Gastroesophageal sphincter (tissue), 3 donors: ENCODE measurements around the gene CCAR1.

ENCODE experiments used
- EP300 ChIP-seq: sonication (generic); formaldehyde crosslinking; IDR thresholded peaks from one replicate; pipeline ENCODE4 v1.6.1; 2017; ENCODE audit warnings: antibody characterized with exemption, mild to moderate bottlenecking
- POLR2AphosphoS5 ChIP-seq: sonication (generic); formaldehyde crosslinking; IDR thresholded peaks from one replicate; pipeline ENCODE4 v1.6.1; 2017; ENCODE audit warnings: antibody characterized with exemption
- TF ChIP-seq, protein P1 (sequence below), 4 experiments: fragments of 200-600 bp in 2 of 4; fragments of 450-650 bp in 2 of 4; sonication (generic) in 1 of 4; IDR thresholded peaks; one replicate each; pipeline ENCODE4 v1.5.1; 2017 to 2019; ENCODE audit warnings: antibody characterized with exemption in 4 of 4, mild to moderate bottlenecking in 2 of 4, moderate library complexity in 2 of 4

DNA sequence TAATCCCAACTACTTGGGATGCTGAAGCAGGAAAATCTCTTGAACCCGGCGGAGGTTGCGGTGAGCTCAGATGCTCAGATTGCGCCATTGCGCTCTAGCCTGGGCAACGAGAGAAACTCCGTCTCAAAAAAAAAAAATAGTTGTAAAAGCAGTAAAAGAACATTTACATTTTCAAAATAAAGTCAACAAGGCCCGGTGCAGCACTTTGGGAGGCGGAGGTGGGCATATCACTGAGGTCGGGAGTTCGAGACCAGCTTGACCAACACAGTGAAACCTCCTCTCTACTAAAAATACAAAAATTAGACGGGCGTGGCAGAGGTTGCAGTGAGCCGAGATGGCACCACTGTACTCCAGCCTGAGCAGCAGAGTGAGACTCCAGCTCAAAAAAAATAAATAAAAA is 4.0 kb downstream of the CCAR1 start:
- TF ChIP-seq POLR2AphosphoS5 (no peak), EP300 (no peak)
- TF ChIP-seq, protein P1, sequence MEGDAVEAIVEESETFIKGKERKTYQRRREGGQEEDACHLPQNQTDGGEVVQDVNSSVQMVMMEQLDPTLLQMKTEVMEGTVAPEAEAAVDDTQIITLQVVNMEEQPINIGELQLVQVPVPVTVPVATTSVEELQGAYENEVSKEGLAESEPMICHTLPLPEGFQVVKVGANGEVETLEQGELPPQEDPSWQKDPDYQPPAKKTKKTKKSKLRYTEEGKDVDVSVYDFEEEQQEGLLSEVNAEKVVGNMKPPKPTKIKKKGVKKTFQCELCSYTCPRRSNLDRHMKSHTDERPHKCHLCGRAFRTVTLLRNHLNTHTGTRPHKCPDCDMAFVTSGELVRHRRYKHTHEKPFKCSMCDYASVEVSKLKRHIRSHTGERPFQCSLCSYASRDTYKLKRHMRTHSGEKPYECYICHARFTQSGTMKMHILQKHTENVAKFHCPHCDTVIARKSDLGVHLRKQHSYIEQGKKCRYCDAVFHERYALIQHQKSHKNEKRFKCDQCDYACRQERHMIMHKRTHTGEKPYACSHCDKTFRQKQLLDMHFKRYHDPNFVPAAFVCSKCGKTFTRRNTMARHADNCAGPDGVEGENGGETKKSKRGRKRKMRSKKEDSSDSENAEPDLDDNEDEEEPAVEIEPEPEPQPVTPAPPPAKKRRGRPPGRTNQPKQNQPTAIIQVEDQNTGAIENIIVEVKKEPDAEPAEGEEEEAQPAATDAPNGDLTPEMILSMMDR (IDR thresholded peaks at IDR 0.05), result no peak
